SU-DHL-6 (cell line): ENCODE data around the gene PADI3.

Experiments
- H2AFZ ChIP-seq: fragments of 200-600 bp; sonication (generic); 2 replicates; pipeline ENCODE4 v1.6.1; 2014; ENCODE audit warnings: low read depth, mild to moderate bottlenecking, moderate library complexity, mixed read lengths, antibody characterized with exemption, low read length; ENCODE audit not compliant: severe bottlenecking
- H3F3A ChIP-seq: fragments of 200-600 bp; shearing (Covaris generic); 2 replicates; pipeline ENCODE4 v1.6.0; 2016; ENCODE audit warnings: antibody characterized with exemption, mild to moderate bottlenecking; ENCODE audit not compliant: insufficient read depth
- H3K27ac ChIP-seq: fragments of 200-600 bp; sonication (generic); 2 replicates; pipeline ENCODE4 v1.5.1; 2016; ENCODE audit warnings: low read depth, mild to moderate bottlenecking, low read length, moderate library complexity, mixed read lengths
- H3K27me3 ChIP-seq: fragments of 200-600 bp; sonication (generic), shearing (Covaris generic); 2 replicates; pipeline ENCODE4 v1.6.0; 2014; ENCODE audit warnings: mild to moderate bottlenecking, low read length
- H3K36me3 ChIP-seq: fragments of 200-600 bp; sonication (generic); 2 replicates; pipeline ENCODE4 v1.6.1; 2014; ENCODE audit warnings: mild to moderate bottlenecking, low read length, mixed read lengths
- H3K4me2 ChIP-seq: fragments of 300-600, 200-600 bp; shearing (Covaris generic), sonication (generic); 2 replicates; pipeline ENCODE4 v1.6.0; 2014; ENCODE audit warnings: low read length, low read depth, mild to moderate bottlenecking; ENCODE audit not compliant: poor library complexity, severe bottlenecking
- H3K4me3 ChIP-seq: fragments of 200-600 bp; sonication (generic); 2 replicates; pipeline ENCODE4 v1.5.1; 2014; ENCODE audit warnings: antibody characterized with exemption, low read length, mild to moderate bottlenecking, mixed read lengths; ENCODE audit not compliant: insufficient read depth, poor library complexity, severe bottlenecking
- H3K79me2 ChIP-seq: fragments of 200-600 bp; sonication (generic); 2 replicates; pipeline ENCODE4 v1.6.1; 2014; ENCODE audit warnings: mild to moderate bottlenecking, low read length, moderate library complexity; ENCODE audit not compliant: insufficient read depth
- H3K9ac ChIP-seq: fragments of 200-600 bp; sonication (generic); 2 replicates; pipeline ENCODE4 v1.7.0; 2014; ENCODE audit warnings: mild to moderate bottlenecking, low read length
- H3K9me2 ChIP-seq: fragments of 200-600 bp; sonication (generic); replicated peaks from 2 replicates; pipeline ENCODE4 v1.6.1; 2014; ENCODE audit warnings: low read length; ENCODE audit not compliant: insufficient read depth
- H3K9me3 ChIP-seq: fragments of 200-600 bp; sonication (generic); 2 replicates; pipeline ENCODE4 v1.6.1; 2014; ENCODE audit warnings: low read length, mixed read lengths; ENCODE audit not compliant: insufficient read depth
- H4K20me1 ChIP-seq: fragments of 200-600 bp; sonication (generic); 2 replicates; pipeline ENCODE4 v1.6.1; 2014; ENCODE audit warnings: low read depth, mild to moderate bottlenecking, antibody characterized with exemption, low read length, moderate library complexity, mixed read lengths
- EZH2phosphoT487 ChIP-seq: fragments of 200-600 bp; sonication (generic), shearing (Covaris generic); conservative IDR thresholded peaks from 2 replicates; pipeline ENCODE4 v1.6.1; 2018; ENCODE audit warnings: mild to moderate bottlenecking, antibody characterized with exemption, low read length, moderate library complexity, mixed read lengths
- TF ChIP-seq, protein P1 (sequence below): fragments of 200-600 bp; sonication (generic); IDR thresholded peaks from one replicate; pipeline ENCODE4 v1.5.1; 2017; ENCODE audit warnings: antibody characterized with exemption, mild to moderate bottlenecking, low read length, moderate library complexity; ENCODE audit not compliant: insufficient read depth, poor library complexity, severe bottlenecking

The PADI3 gene

DNA sequence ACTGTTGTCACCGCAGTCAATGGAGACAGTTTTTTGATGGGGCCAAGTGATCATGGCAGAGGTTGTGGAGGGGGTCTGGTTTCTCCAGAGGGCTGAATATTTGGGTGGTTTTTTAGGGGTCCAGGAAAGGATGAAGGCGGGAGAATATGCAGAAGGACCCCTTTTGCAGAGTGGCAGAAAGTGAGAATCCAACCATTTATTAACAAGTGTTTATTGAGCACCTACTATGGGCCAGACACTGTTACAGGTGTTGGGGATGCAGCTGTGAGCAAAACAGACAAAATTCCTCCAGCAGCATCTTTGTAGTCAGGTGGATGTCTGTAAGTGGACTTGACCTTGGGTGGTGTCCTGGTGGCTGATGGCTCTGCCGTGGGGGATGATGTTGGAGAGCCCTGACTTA is 28.6 kb upstream of the PADI3 start:
- Histone ChIP-seq H3F3A (no peaks in the 10 kb centered on the region), H3K4me2 (no peak overlapping the region), H3K79me2 (no peaks in the 10 kb centered on the region), H3K36me3 (no peaks in the 10 kb centered on the region), H3K9ac (no peak overlapping the region), H3K27ac (no peak overlapping the region), H3K27me3 (no peaks in the 10 kb centered on the region), H2AFZ (no peak overlapping the region), H3K9me3 (no peaks in the 10 kb centered on the region), H3K9me2 (no peaks in the 10 kb centered on the region), H4K20me1 (no peaks in the 10 kb centered on the region), H3K4me3 (no peak overlapping the region)
- TF ChIP-seq EZH2phosphoT487, result no peak
- TF ChIP-seq, protein P1, sequence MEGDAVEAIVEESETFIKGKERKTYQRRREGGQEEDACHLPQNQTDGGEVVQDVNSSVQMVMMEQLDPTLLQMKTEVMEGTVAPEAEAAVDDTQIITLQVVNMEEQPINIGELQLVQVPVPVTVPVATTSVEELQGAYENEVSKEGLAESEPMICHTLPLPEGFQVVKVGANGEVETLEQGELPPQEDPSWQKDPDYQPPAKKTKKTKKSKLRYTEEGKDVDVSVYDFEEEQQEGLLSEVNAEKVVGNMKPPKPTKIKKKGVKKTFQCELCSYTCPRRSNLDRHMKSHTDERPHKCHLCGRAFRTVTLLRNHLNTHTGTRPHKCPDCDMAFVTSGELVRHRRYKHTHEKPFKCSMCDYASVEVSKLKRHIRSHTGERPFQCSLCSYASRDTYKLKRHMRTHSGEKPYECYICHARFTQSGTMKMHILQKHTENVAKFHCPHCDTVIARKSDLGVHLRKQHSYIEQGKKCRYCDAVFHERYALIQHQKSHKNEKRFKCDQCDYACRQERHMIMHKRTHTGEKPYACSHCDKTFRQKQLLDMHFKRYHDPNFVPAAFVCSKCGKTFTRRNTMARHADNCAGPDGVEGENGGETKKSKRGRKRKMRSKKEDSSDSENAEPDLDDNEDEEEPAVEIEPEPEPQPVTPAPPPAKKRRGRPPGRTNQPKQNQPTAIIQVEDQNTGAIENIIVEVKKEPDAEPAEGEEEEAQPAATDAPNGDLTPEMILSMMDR, result no peak

DNA sequence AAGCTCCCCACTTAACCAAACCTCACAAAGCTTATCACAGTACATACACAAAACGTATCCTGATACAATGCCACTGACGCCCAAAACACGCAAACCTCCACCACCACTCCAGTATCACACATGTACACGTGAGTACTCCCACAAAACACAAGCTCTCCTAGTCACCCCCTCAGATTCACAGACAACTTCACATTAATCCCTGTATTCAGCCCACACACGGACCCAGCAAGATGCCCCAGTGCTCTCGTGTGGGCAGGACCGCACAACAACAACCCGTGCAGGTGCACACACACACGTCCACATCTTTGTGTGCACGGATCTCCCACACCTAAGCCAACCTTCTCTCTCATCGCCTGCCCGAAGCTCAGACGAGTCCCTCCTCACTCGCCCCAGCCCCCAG is 26.3 kb upstream of the PADI3 start:
- H3F3A ChIP-seq, result no peaks in the 10 kb centered on the region
- TF ChIP-seq, protein P1, result no peak
- no peak for TF ChIP-seq EZH2phosphoT487
- no peak overlapping the region for H3K27ac ChIP-seq
- no peaks in the 10 kb centered on the region for H3K27me3 ChIP-seq
- H3K9me2 ChIP-seq, result no peaks in the 10 kb centered on the region
- H4K20me1 ChIP-seq, result no peaks in the 10 kb centered on the region
- no peaks in the 10 kb centered on the region for H3K9me3 ChIP-seq
- H3K9ac ChIP-seq, result no peak overlapping the region
- no peaks in the 10 kb centered on the region for H3K79me2 ChIP-seq
- no peak overlapping the region for H2AFZ ChIP-seq
- no peak overlapping the region for H3K4me2 ChIP-seq
- no peak overlapping the region for H3K4me3 ChIP-seq
- H3K36me3 ChIP-seq, result no peaks in the 10 kb centered on the region

DNA sequence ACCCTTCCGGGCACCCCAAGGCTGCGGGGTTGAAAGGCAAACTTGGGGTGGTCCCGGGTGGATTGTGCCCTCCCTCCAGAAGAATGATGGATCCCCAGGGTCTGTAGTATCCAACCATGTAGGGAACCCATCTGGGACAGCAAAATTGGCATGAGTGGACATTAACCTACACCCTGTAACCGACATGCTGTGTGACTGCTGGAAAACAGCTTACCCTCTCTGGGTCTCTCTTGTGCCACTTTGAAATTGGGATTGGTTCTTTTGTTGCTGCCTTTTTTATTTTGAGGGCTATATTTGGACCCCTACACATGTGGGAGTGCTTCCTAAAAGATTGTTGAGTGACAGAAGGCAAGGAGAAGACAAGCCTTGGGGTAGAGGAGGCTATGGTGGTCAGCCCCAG is 24.5 kb upstream of the PADI3 start:
- Histone ChIP-seq H3K27ac (no peak overlapping the region), H3K9ac (no peak overlapping the region), H3K27me3 (no peaks in the 10 kb centered on the region), H3K9me2 (no peaks in the 10 kb centered on the region), H3F3A (no peaks in the 10 kb centered on the region), H3K79me2 (no peaks in the 10 kb centered on the region), H2AFZ (no peak overlapping the region), H3K36me3 (no peaks in the 10 kb centered on the region), H3K4me3 (no peak overlapping the region), H3K9me3 (no peaks in the 10 kb centered on the region), H4K20me1 (no peaks in the 10 kb centered on the region), H3K4me2 (no peak overlapping the region)
- TF ChIP-seq, protein P1, result no peak
- no peak for TF ChIP-seq EZH2phosphoT487
